ENCODE data around the gene SP140L.

The SP140L gene

GRCh38 chr2:230443541-230443940, 116.5 kb downstream of the SP140L start:
- TF ChIP-seq CTCF (IDR thresholded peaks at IDR 0.05; ENCODE audit: low read depth, low read length) = no peak
- peak; percentile 27 to 36 for DNase-seq (ENCODE audit: low read depth in 2 of 2)
- no peak overlapping the region for H3K4me3 ChIP-seq (replicated peaks in 1 of 2; ENCODE audit: low read depth in 2 of 2, low read length in 2 of 2)

- TF ChIP-seq CTCF (IDR thresholded peaks at IDR 0.05; ENCODE audit: low read depth, low read length) = no peak
- H3K4me3 ChIP-seq (replicated peaks in 1 of 2; ENCODE audit: low read depth in 2 of 2, low read length in 2 of 2) = no peak overlapping the region
- DNase-seq (ENCODE audit: low read depth in 2 of 2) = no peak
Measured at GRCh38 chr2:230444832-230445231, 117.8 kb downstream of the SP140L start.

GRCh38 chr2:230447036-230447435, 120.0 kb downstream of the SP140L start:
- no peak for TF ChIP-seq CTCF (IDR thresholded peaks at IDR 0.05; ENCODE audit: low read depth, low read length)
- no peak overlapping the region for H3K4me3 ChIP-seq (replicated peaks in 1 of 2; ENCODE audit: low read depth in 2 of 2, low read length in 2 of 2)
- DNase-seq (ENCODE audit: low read depth in 2 of 2) = no peak

GRCh38 chr2:230447455-230448451, 120.8 kb downstream of the SP140L start:
- no peak for DNase-seq (ENCODE audit: low read depth in 2 of 2)
- TF ChIP-seq CTCF (IDR thresholded peaks at IDR 0.05; ENCODE audit: low read depth, low read length) = no peak
- no peak overlapping the region for H3K4me3 ChIP-seq (replicated peaks in 1 of 2; ENCODE audit: low read depth in 2 of 2, low read length in 2 of 2)

GRCh38 chr2:230449901-230450467, 123.0 kb downstream of the SP140L start:
- no peak for DNase-seq (ENCODE audit: low read depth in 2 of 2)
- no peak overlapping the region for H3K4me3 ChIP-seq (replicated peaks in 1 of 2; ENCODE audit: low read depth in 2 of 2, low read length in 2 of 2)
- no peak for TF ChIP-seq CTCF (IDR thresholded peaks at IDR 0.05; ENCODE audit: low read depth, low read length)

- TF ChIP-seq CTCF (IDR thresholded peaks at IDR 0.05; ENCODE audit: low read depth, low read length) = no peak
- H3K4me3 ChIP-seq (replicated peaks in 1 of 2; ENCODE audit: low read depth in 2 of 2, low read length in 2 of 2) = no peak overlapping the region
- DNase-seq (ENCODE audit: low read depth in 2 of 2) = no peak
Measured at GRCh38 chr2:230453006-230453405, 126.0 kb downstream of the SP140L start.
